MM.1S (cell line): ENCODE data around the gene PHF12.

Experiments
- CTCF ChIP-seq: fragments of 300-600 bp; sonication (generic); IDR thresholded peaks from 2 replicates; pipeline ENCODE4 v1.5.1; 2016; ENCODE audit warnings: antibody characterized with exemption, low read length, mixed read lengths
- EZH2 ChIP-seq: fragments of 300-600 bp; sonication (generic); optimal IDR thresholded peaks from 2 replicates; pipeline ENCODE3; 2017; ENCODE audit warnings: low read depth, mild to moderate bottlenecking, antibody characterized with exemption, low read length, mixed read lengths

GRCh38 chr17:28907709-28908475 is 43.4 kb downstream of the PHF12 start:
- TF ChIP-seq EZH2, result no peak
- no peak for TF ChIP-seq CTCF
